Measurements from ENCODE around the gene PCDHGB4. TPM values are rescaled to one million over a fixed set of nuclear protein-coding genes. Genes with fewer than 3 reads are reported as not detected.
"Not testable (repeated sequence)": the region's sequence is repeated elsewhere in the genome, so short reads cannot be mapped to it uniquely, and the experiment has no call there.

The PCDHGB4 gene
- total RNA-seq, 2 experiments from 2014 or later, result not detected

GRCh38 chr5:141431286-141431685 lies 43.8 kb downstream of the PCDHGB4 start:
- peaks cover 16% of the 10 kb centered on the region for H3K36me3 Mint-ChIP-seq (ENCODE audit: low read depth)
- DNase-seq, result no peak
- H3K9me3 Mint-ChIP-seq, result peaks cover 31% of the 10 kb centered on the region
- peaks cover 11% of the 10 kb centered on the region for H3K4me1 Mint-ChIP-seq
- H3K4me3 Mint-ChIP-seq, result peak overlapping the region; percentile 59
- peaks cover 37% of the 10 kb centered on the region for H3K27me3 Mint-ChIP-seq
- H3K27ac Mint-ChIP-seq, result peak overlapping the region; percentile 80
- ChIA-PET POLR2A (no interaction called here), CTCF (interaction anchor here (0.7 to 3.3 kb wide), 9 partner anchors 10 to 133 kb away, joined by 3 to 22 read pairs (median 6); partner anchors contain the start of genes PCDHGA10, PCDHGA11, PCDHGB6 and PCDHGB7)

GRCh38 chr5:141432308-141432707 lies 44.8 kb downstream of the PCDHGB4 start:
- POLR2A ChIA-PET, H3K27ac Mint-ChIP-seq, CTCF ChIA-PET, DNase-seq: not testable (repeated sequence)
- Mint-ChIP-seq H3K4me3 (peak overlapping the region; percentile 59), H3K4me1 (peaks cover 11% of the 10 kb centered on the region), H3K9me3 (peaks cover 26% of the 10 kb centered on the region), H3K27me3 (peaks cover 37% of the 10 kb centered on the region), H3K36me3 (ENCODE audit: low read depth) (peaks cover 16% of the 10 kb centered on the region)

GRCh38 chr5:141432726-141433125 lies 45.2 kb downstream of the PCDHGB4 start:
- Mint-ChIP-seq H3K27me3 (peaks cover 37% of the 10 kb centered on the region), H3K36me3 (ENCODE audit: low read depth) (peaks cover 16% of the 10 kb centered on the region), H3K9me3 (peaks cover 26% of the 10 kb centered on the region), H3K4me1 (peaks cover 11% of the 10 kb centered on the region)
- H3K4me3 Mint-ChIP-seq, POLR2A ChIA-PET, CTCF ChIA-PET, DNase-seq, H3K27ac Mint-ChIP-seq: not testable (repeated sequence)

GRCh38 chr5:141434006-141434405 lies 46.5 kb downstream of the PCDHGB4 start:
- ChIA-PET POLR2A (no interaction called here), CTCF (interaction anchor here (0.7 kb wide), 1 partner anchor 158 kb away, joined by 4 read pairs; no protein-coding TSS in a partner anchor)
- Mint-ChIP-seq H3K4me1 (peaks cover 11% of the 10 kb centered on the region), H3K27me3 (peaks cover 33% of the 10 kb centered on the region), H3K9me3 (peaks cover 21% of the 10 kb centered on the region), H3K27ac (no peak overlapping the region), H3K4me3 (no peak overlapping the region), H3K36me3 (ENCODE audit: low read depth) (peaks cover 16% of the 10 kb centered on the region)
- DNase-seq, result no peak

GRCh38 chr5:141437221-141437620 lies 49.7 kb downstream of the PCDHGB4 start:
- no peak overlapping the region for H3K4me3 Mint-ChIP-seq
- peaks cover 6% of the 10 kb centered on the region for H3K36me3 Mint-ChIP-seq (ENCODE audit: low read depth)
- DNase-seq, result no peak
- ChIA-PET CTCF (no interaction called here), POLR2A (no interaction called here)
- peaks cover under 1% of the 10 kb centered on the region for H3K4me1 Mint-ChIP-seq
- peaks cover 13% of the 10 kb centered on the region for H3K27me3 Mint-ChIP-seq
- H3K9me3 Mint-ChIP-seq, result peaks cover 4% of the 10 kb centered on the region
- H3K27ac Mint-ChIP-seq, result no peak overlapping the region

GRCh38 chr5:141439411-141440141 lies 52.1 kb downstream of the PCDHGB4 start:
- no peak for DNase-seq
- H3K27ac Mint-ChIP-seq, result no peak overlapping the region
- H3K27me3 Mint-ChIP-seq, result peaks cover 5% of the 10 kb centered on the region
- H3K9me3 Mint-ChIP-seq, result no peaks in the 10 kb centered on the region
- no peaks in the 10 kb centered on the region for H3K4me1 Mint-ChIP-seq
- POLR2A ChIA-PET, result interaction anchor here (0.7 kb wide), 1 partner anchor 75 kb away, joined by 3 read pairs; no protein-coding TSS in a partner anchor
- H3K36me3 Mint-ChIP-seq (ENCODE audit: low read depth), result no peaks in the 10 kb centered on the region
- no peak overlapping the region for H3K4me3 Mint-ChIP-seq
- CTCF ChIA-PET, result no interaction called here

Other genes starting within 250 kb of the PCDHGB4 start
- not detected for gene PCDHB6, start 237.6 kb upstream of the PCDHGB4 start, total RNA-seq
- not detected for gene PCDHB7, start 215.1 kb upstream of the PCDHGB4 start, total RNA-seq
- not detected for gene PCDHB8, start 209.9 kb upstream of the PCDHGB4 start, total RNA-seq
- gene PCDHB16, start 205.3 kb upstream of the PCDHGB4 start, total RNA-seq, result not detected
- gene PCDHB9, start 200.5 kb upstream of the PCDHGB4 start, total RNA-seq, result not detected
- not detected for gene PCDHB10, start 195.3 kb upstream of the PCDHGB4 start, total RNA-seq
- gene PCDHB11, start 188.1 kb upstream of the PCDHGB4 start, total RNA-seq, result not detected
- not detected for gene PCDHB12, start 179.0 kb upstream of the PCDHGB4 start, total RNA-seq
- not detected for gene PCDHB13, start 173.8 kb upstream of the PCDHGB4 start, total RNA-seq
- not detected for gene PCDHB14, start 164.4 kb upstream of the PCDHGB4 start, total RNA-seq
- not detected for gene PCDHB15, start 142.3 kb upstream of the PCDHGB4 start, total RNA-seq
- gene SLC25A2, start 83.6 kb upstream of the PCDHGB4 start, total RNA-seq, result under 1 TPM; 0.42 to 0.52 TPM
- gene TAF7, start 66.9 kb upstream of the PCDHGB4 start, total RNA-seq, result 10 to 100 TPM; 62.1 to 63.3 TPM
- under 1 TPM; 0.04 to 0.05 TPM for gene PCDHGA1, start 57.2 kb upstream of the PCDHGB4 start, total RNA-seq
- gene PCDHGA2, start 48.9 kb upstream of the PCDHGB4 start, total RNA-seq, result not detected
- gene PCDHGA3, start 43.9 kb upstream of the PCDHGB4 start, total RNA-seq, result not detected
- not detected for gene PCDHGB1, start 37.6 kb upstream of the PCDHGB4 start, total RNA-seq
- not detected for gene PCDHGA4, start 32.7 kb upstream of the PCDHGB4 start, total RNA-seq
- under 1 TPM; 0.08 to 0.10 TPM for gene PCDHGB2, start 27.7 kb upstream of the PCDHGB4 start, total RNA-seq
- under 1 TPM in 1 of 2 experiments, not detected in 1; 0.05 TPM for gene PCDHGA5, start 23.5 kb upstream of the PCDHGB4 start, total RNA-seq
- under 1 TPM in 1 of 2 experiments, not detected in 1; 0.12 TPM for gene PCDHGB3, start 17.5 kb upstream of the PCDHGB4 start, total RNA-seq
- not detected for gene PCDHGA6, start 13.8 kb upstream of the PCDHGB4 start, total RNA-seq
- gene PCDHGA7, start 5.0 kb upstream of the PCDHGB4 start, total RNA-seq, result not detected
- gene PCDHGA8, start 4.9 kb downstream of the PCDHGB4 start, total RNA-seq, result not detected
- gene PCDHGB5, start 10.2 kb downstream of the PCDHGB4 start, total RNA-seq, result not detected
- gene PCDHGA9, start 15.1 kb downstream of the PCDHGB4 start, total RNA-seq, result not detected
- gene PCDHGB6, start 20.3 kb downstream of the PCDHGB4 start, total RNA-seq, result under 1 TPM in 1 of 2 experiments, not detected in 1; 0.04 TPM
- gene PCDHGA10, start 25.3 kb downstream of the PCDHGB4 start, total RNA-seq, result not detected
- gene PCDHGB7, start 30.0 kb downstream of the PCDHGB4 start, total RNA-seq, result under 1 TPM in 1 of 2 experiments, not detected in 1; 0.07 TPM
- gene PCDHGA11, start 33.4 kb downstream of the PCDHGB4 start, total RNA-seq, result not detected
- gene PCDHGA12, start 42.8 kb downstream of the PCDHGB4 start, total RNA-seq, result not detected
- gene PCDHGC3, start 88.3 kb downstream of the PCDHGB4 start, total RNA-seq, result not detected
- not detected for gene PCDHGC4, start 97.3 kb downstream of the PCDHGB4 start, total RNA-seq
- not detected for gene PCDHGC5, start 101.4 kb downstream of the PCDHGB4 start, total RNA-seq
- gene DIAPH1, start 231.3 kb downstream of the PCDHGB4 start, total RNA-seq, result 100 to 1,000 TPM; 297 to 302 TPM
- gene HDAC3, start 249.2 kb downstream of the PCDHGB4 start, total RNA-seq, result 10 to 100 TPM; 70.2 to 73.9 TPM
- gene RELL2, start 249.3 kb downstream of the PCDHGB4 start, total RNA-seq, result 10 to 100 TPM; 25.1 to 26.9 TPM